ENCODE measurements around the gene NACA. TPM values are rescaled to one million over a fixed set of nuclear protein-coding genes. Genes with fewer than 3 reads are reported as not detected.
"Not testable (repeated sequence)": the region's sequence is repeated elsewhere in the genome, so short reads cannot be mapped to it uniquely, and the experiment has no call there.

NACA gene
- total RNA-seq, 2 donors from 2014 or later = 912 to 1,347 TPM

DNA sequence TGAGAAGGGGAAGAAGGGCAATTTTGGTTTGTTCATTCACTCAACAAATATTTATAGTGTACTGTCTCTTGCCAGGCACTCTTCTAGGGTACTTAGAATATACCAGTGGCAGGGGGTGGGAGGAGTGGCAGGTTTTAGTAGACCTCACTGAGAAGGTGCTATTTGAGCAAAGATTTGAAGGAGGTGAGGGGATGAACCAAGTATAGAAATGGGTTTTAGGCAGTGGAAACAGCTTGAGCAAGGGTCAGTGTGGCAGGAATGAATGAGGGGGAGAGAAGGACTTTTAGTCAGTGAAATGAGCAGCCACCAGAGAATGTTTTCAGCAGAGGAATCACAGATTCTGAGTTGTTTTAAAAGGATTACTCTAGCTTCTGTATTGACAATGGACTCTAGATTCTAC is 24.8 kb upstream of the NACA start:
- Histone ChIP-seq H3K9me3 (no peaks in the 10 kb centered on the region), H3K27me3 (replicated peaks; ENCODE audit: insufficient read depth) (no peaks in the 10 kb centered on the region), H3K4me3 (no peak overlapping the region), H3K36me3 (no peaks in the 10 kb centered on the region), H3K27ac (peak overlapping the region in 1 of 2 donors; percentile 38), H3K4me1 (replicated peaks) (peaks cover 5% of the 10 kb centered on the region)
- DNase-seq (ENCODE audit: low spot score) = no peak
- no peak for TF ChIP-seq POLR2A (IDR thresholded peaks at IDR 0.05)
- TF ChIP-seq, protein P1, sequence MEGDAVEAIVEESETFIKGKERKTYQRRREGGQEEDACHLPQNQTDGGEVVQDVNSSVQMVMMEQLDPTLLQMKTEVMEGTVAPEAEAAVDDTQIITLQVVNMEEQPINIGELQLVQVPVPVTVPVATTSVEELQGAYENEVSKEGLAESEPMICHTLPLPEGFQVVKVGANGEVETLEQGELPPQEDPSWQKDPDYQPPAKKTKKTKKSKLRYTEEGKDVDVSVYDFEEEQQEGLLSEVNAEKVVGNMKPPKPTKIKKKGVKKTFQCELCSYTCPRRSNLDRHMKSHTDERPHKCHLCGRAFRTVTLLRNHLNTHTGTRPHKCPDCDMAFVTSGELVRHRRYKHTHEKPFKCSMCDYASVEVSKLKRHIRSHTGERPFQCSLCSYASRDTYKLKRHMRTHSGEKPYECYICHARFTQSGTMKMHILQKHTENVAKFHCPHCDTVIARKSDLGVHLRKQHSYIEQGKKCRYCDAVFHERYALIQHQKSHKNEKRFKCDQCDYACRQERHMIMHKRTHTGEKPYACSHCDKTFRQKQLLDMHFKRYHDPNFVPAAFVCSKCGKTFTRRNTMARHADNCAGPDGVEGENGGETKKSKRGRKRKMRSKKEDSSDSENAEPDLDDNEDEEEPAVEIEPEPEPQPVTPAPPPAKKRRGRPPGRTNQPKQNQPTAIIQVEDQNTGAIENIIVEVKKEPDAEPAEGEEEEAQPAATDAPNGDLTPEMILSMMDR (IDR thresholded peaks at IDR 0.05) = no peak
- no peak for TF ChIP-seq POLR2AphosphoS5 (IDR thresholded peaks at IDR 0.05)
- intact Hi-C loops (cut with DNase I) = loop anchor here (10.0 kb wide), 1 partner anchor 315 kb away; no protein-coding TSS in a partner anchor

- Histone ChIP-seq H3K4me3 (no peak overlapping the region), H3K4me1 (replicated peaks) (peaks cover 5% of the 10 kb centered on the region), H3K9me3 (no peaks in the 10 kb centered on the region), H3K27me3 (replicated peaks; ENCODE audit: insufficient read depth) (no peaks in the 10 kb centered on the region), H3K36me3 (no peaks in the 10 kb centered on the region), H3K27ac (peak overlapping the region in 1 of 2 donors; percentile 35)
- 57% methylated on average over 2 of the region's 2 CpGs for WGBS
- no peak for TF ChIP-seq POLR2A (IDR thresholded peaks at IDR 0.05)
- TF ChIP-seq, protein P1 (IDR thresholded peaks at IDR 0.05) = no peak
- no peak for TF ChIP-seq POLR2AphosphoS5 (IDR thresholded peaks at IDR 0.05)
- intact Hi-C loops (cut with DNase I) = no loop called here
- no peak for DNase-seq (ENCODE audit: low spot score)
Observed at GRCh38 chr12:56749359-56749758, 24.3 kb upstream of the NACA start.

- Histone ChIP-seq H3K9me3 (no peaks in the 10 kb centered on the region), H3K27ac (no peak overlapping the region), H3K36me3 (no peaks in the 10 kb centered on the region), H3K4me1 (replicated peaks) (peaks cover 3% of the 10 kb centered on the region), H3K4me3 (no peak overlapping the region), H3K27me3 (replicated peaks; ENCODE audit: insufficient read depth) (no peaks in the 10 kb centered on the region)
- no peak for DNase-seq (ENCODE audit: low spot score)
- 97% methylated on average over 11 of the region's 11 CpGs for WGBS
- intact Hi-C loops (cut with DNase I) = loop anchor here (10.0 kb wide), 1 partner anchor 93 kb away; the partner anchor contains the start of gene BAZ2A
- no peak for TF ChIP-seq POLR2A (IDR thresholded peaks at IDR 0.05)
- no peak for TF ChIP-seq POLR2AphosphoS5 (IDR thresholded peaks at IDR 0.05)
- TF ChIP-seq, protein P1 (IDR thresholded peaks at IDR 0.05) = no peak
Observed at GRCh38 chr12:56728139-56728861, 3.2 kb upstream of the NACA start.

DNA sequence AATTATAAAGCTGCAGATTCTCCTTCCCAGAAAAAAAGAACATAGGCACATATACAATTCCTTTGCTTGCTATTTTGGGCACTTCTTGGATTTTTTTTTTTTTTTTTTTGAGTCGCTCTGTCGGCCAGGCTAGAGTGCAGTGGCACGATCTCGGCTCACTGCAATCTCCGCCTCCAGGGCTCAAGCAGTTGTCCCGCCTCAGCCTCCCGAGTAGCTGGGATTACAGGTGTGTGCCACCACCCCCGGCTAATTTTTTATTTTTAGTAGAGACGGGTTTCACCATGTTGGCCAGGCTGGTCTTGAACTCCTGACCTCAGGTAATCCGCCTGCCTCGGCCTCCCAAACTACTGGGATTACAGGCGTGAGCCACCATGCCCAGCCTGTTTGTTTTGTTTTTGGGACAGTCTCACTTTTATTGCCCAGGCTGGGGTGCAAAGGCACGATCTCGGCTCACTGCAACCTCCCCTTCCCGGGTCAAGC is 1.1 kb upstream of the NACA start:
- intact Hi-C loops (cut with DNase I) = loop anchor here (10.0 kb wide), 1 partner anchor 91 kb away; the partner anchor contains the start of gene BAZ2A
- 92% methylated on average over 15 of the region's 15 CpGs for WGBS

DNA sequence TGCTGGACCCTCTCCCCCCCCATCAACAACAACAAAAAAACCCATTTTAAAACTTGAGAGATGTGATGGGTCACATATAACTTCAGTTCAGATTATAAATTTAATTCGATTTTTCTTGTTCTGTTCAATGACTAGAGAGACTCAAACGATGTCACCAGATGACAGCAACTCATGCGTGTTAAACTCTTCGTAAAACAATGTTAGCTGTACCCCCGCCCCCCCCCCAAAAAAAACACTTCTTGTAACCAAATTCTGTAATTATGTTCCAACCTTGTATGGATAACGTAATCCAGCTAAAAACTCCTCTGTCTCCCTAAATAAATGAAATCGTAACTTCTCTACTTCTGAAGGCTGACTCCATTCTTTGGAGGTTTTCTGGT is 614 bp upstream of the NACA start:
- TF ChIP-seq POLR2A (IDR thresholded peaks at IDR 0.05) = no peak
- no peak for TF ChIP-seq POLR2AphosphoS5 (IDR thresholded peaks at IDR 0.05)
- TF ChIP-seq, protein P1 (IDR thresholded peaks at IDR 0.05) = no peak
- Histone ChIP-seq H3K4me1 (replicated peaks) (peaks cover 16% of the 10 kb centered on the region), H3K27ac (peak overlapping the region; percentile 94 to 96), H3K27me3 (replicated peaks; ENCODE audit: insufficient read depth) (no peaks in the 10 kb centered on the region), H3K9me3 (no peaks in the 10 kb centered on the region), H3K36me3 (no peaks in the 10 kb centered on the region), H3K4me3 (peak overlapping the region; percentile 69 to 75)
- intact Hi-C loops (cut with DNase I) = loop anchor here (10.0 kb wide), 1 partner anchor 91 kb away; the partner anchor contains the start of gene BAZ2A
- no peak for DNase-seq (ENCODE audit: low spot score)
- 27% methylated on average over 7 of the region's 7 CpGs for WGBS

More for the DNA sequence above, 1.1 kb upstream of the NACA start:
- not testable (repeated sequence) for H3K27me3 ChIP-seq (replicated peaks; ENCODE audit: insufficient read depth); DNase-seq (ENCODE audit: low spot score); H3K4me3 ChIP-seq; H3K9me3 ChIP-seq; H3K36me3 ChIP-seq
- H3K27ac ChIP-seq = peak overlapping the region; percentile 94 to 96
- H3K4me1 ChIP-seq (replicated peaks) = peaks cover 11% of the 10 kb centered on the region
